ENCODE results near the gene OSGEPL1.
"Not testable (repeated sequence)": the region's sequence is repeated elsewhere in the genome, so short reads cannot be mapped to it uniquely, and the experiment has no call there.

GRCh38 chr2:189717593-189717992 lies 45.0 kb downstream of the OSGEPL1 start:
- TF ChIP-seq EZH2 (IDR thresholded peaks at IDR 0.05; ENCODE audit: insufficient read depth, poor library complexity, severe bottlenecking); EZH2phosphoT487 (IDR thresholded peaks at IDR 0.05; ENCODE audit: insufficient read depth, low read depth): not testable (repeated sequence)
